ENCODE measurements around the gene SACM1L. TPM values are rescaled to one million over a fixed set of nuclear protein-coding genes. Genes with fewer than 3 reads are reported as not detected.
"Not testable (repeated sequence)": the region's sequence is repeated elsewhere in the genome, so short reads cannot be mapped to it uniquely, and the experiment has no call there.

Gene SACM1L
- total RNA-seq, 1 donor from 2014 or later = 34.5 TPM

DNA sequence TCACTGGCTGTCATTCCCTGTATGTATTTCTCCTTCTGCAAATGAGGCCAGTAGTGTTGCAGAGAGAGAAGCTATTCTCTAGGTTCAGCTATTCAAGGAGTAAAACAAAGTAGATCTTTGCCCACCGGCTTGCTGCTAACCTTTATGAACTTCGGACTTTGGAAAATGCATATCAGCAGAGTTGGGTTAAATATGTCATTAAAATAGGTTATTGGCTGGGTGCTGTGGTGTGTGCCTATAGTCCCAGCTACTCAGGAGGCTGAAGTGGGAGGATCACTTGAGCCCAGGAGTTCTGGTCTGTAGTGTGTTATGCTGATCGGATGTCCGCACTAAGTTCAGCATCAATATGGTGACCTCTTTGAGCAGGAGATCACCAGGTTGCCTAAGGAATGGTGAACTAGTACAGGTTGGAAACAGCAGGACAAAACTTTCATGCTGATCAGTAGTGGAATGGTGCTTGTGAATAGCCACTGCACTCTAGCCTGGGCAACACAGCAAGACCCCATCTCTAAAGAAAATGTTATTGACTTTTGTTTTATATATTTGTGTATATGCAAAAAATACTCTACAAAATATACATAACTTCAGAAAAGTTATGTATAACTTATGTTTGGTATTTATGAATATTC, 53.4 kb downstream of the SACM1L start:
- H3K9me3 Mint-ChIP-seq (ENCODE audit: low read depth) = no peaks in the 10 kb centered on the region
- TF ChIP-seq, protein P1, sequence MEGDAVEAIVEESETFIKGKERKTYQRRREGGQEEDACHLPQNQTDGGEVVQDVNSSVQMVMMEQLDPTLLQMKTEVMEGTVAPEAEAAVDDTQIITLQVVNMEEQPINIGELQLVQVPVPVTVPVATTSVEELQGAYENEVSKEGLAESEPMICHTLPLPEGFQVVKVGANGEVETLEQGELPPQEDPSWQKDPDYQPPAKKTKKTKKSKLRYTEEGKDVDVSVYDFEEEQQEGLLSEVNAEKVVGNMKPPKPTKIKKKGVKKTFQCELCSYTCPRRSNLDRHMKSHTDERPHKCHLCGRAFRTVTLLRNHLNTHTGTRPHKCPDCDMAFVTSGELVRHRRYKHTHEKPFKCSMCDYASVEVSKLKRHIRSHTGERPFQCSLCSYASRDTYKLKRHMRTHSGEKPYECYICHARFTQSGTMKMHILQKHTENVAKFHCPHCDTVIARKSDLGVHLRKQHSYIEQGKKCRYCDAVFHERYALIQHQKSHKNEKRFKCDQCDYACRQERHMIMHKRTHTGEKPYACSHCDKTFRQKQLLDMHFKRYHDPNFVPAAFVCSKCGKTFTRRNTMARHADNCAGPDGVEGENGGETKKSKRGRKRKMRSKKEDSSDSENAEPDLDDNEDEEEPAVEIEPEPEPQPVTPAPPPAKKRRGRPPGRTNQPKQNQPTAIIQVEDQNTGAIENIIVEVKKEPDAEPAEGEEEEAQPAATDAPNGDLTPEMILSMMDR (IDR thresholded peaks at IDR 0.05) = no peak
- no peaks in the 10 kb centered on the region for H3K27me3 Mint-ChIP-seq (ENCODE audit: low read depth)
- no peak overlapping the region for H3K4me3 Mint-ChIP-seq (ENCODE audit: unreplicated experiment)
- no peak overlapping the region for H3K27ac Mint-ChIP-seq (ENCODE audit: unreplicated experiment)
- H3K4me1 Mint-ChIP-seq (ENCODE audit: low read depth) = peaks cover 12% of the 10 kb centered on the region
- no peak for DNase-seq (ENCODE audit: low spot score)
- H3K36me3 Mint-ChIP-seq (ENCODE audit: low read depth) = peaks cover 35% of the 10 kb centered on the region

DNA sequence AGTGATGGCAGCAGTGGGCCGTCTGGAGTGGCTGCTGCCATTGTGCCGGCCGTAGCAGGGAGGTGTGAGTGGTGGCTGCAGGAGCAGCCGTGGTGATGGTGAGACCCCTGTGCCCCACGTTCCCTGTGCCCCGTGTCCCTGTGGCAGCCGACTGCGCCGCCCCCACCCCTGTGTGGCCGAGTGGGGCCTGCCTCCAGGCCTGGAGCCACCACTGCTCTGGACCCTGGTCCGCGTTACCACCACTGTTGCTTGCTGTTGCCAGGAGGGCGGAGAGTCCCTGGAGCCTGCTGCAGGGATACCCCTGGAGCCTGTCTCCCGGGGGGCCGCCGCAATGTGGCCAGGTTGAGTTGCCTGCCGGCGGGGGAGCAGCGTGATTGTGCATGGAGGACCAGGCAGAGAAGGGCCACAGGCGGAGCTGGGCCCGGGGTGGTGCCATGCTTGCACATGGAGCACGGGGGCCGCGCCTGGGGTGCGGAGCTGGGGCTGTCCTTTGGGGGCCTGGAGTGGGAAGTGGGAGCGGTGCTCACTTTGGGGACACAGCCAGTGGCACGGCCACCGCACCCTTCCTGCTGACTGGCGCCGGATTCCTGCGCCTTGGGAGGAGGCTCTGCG, 57.1 kb downstream of the SACM1L start:
- TF ChIP-seq, protein P1 (IDR thresholded peaks at IDR 0.05) = no peak
- Mint-ChIP-seq H3K27me3 (ENCODE audit: low read depth) (no peaks in the 10 kb centered on the region), H3K4me3 (ENCODE audit: unreplicated experiment) (no peak overlapping the region), H3K27ac (ENCODE audit: unreplicated experiment) (no peak overlapping the region), H3K4me1 (ENCODE audit: low read depth) (no peaks in the 10 kb centered on the region), H3K36me3 (ENCODE audit: low read depth) (peaks cover 15% of the 10 kb centered on the region), H3K9me3 (ENCODE audit: low read depth) (no peaks in the 10 kb centered on the region)
- DNase-seq (ENCODE audit: low spot score) = no peak

DNA sequence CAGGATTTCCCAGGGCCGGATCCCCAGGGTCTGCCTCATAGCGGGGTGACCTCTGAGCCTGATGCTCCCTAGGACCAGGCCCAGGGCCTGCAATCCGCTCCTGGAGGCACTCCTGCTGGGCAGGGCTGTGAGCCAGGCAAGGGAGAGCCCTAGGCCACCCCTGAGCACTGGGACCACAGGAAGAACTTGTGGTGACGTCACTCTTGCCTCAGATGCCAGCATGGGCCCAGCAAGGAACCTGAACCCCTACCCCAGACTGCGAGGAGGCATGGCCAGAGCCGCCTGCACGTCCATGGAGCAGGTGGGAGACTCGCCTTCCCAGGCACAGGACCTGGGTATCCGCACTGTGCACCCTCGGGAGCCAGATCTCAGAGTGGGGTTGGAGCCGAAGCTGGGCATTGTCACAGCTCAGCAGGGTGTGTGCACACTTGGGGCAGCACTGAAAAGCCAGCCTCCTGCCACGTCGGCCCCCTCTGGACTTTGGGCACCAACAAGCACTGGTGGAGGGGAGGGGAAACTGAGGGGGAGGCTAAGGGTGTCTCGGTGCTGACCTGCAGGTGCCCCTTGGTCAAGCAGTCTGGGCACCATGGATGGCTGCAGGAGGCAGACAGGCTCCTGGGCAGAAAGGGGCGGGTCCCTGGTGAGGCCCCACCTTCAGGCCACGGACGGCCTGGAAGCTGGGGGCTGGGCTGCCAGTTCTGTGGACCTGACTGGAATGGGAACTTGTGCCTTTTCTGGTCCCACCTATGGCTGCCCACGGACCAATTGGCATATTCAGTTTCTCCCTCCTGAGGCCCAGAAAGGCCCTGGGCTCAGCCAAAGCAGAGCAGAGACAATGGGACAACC, 57.8 kb downstream of the SACM1L start:
- H3K9me3 Mint-ChIP-seq (ENCODE audit: low read depth) = no peaks in the 10 kb centered on the region
- TF ChIP-seq, protein P1 (IDR thresholded peaks at IDR 0.05) = no peak
- DNase-seq (ENCODE audit: low spot score) = no peak
- peaks cover 13% of the 10 kb centered on the region for H3K36me3 Mint-ChIP-seq (ENCODE audit: low read depth)
- no peak overlapping the region for H3K27ac Mint-ChIP-seq (ENCODE audit: unreplicated experiment)
- no peaks in the 10 kb centered on the region for H3K27me3 Mint-ChIP-seq (ENCODE audit: low read depth)
- H3K4me3 Mint-ChIP-seq (ENCODE audit: unreplicated experiment) = no peak overlapping the region
- no peaks in the 10 kb centered on the region for H3K4me1 Mint-ChIP-seq (ENCODE audit: low read depth)

DNA sequence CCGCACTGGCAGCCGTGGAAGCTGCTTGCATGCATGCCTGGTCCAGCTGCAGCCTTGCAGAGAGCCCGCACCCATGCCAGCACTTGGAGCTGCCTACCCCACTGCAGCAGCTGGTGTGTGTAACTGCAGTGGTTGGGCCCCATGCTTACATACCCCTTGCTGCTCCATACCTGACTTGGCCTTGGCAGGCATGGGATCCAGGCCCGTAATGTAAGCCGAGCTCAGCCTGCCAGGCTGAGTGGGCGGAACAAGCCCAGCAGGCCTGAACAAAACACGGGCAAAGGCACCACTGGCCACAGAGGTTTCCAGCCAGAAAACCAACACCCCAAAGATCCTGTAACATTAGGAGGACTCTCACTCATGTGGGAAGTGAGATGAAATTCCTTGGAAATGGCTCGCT, 58.9 kb downstream of the SACM1L start:
- TF ChIP-seq, protein P1 (IDR thresholded peaks at IDR 0.05) = no peak
- no peak for DNase-seq (ENCODE audit: low spot score)

DNA sequence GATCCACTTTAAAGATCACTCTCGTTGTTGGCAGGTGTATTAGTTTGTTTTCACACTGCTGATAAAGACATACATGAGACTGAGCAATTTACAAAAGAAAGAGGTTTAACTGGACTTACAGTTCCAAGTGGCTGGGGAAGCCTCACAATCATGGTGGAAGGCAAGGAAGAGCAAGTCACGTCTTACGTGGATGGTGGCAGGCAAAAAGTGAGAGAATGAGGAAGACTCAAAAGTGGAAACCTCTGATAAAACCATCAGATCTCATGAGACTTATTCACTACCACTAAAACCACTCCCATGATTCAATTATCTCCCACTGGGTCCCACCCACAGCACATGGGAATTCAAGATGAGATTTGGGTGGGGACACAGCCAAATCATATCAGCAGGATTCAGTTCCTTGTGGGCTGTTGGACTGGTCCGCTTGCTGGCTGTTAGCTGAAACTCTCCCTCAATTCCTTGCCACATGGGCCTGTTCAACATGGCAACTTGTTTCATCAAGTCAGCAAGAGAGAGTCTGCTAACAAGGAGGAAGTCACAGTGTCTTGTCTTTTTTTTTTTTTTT, 59.9 kb downstream of the SACM1L start:
- not testable (repeated sequence) for H3K27me3 Mint-ChIP-seq (ENCODE audit: low read depth); DNase-seq (ENCODE audit: low spot score); H3K4me1 Mint-ChIP-seq (ENCODE audit: low read depth); H3K27ac Mint-ChIP-seq (ENCODE audit: unreplicated experiment); H3K9me3 Mint-ChIP-seq (ENCODE audit: low read depth); H3K4me3 Mint-ChIP-seq (ENCODE audit: unreplicated experiment)
- H3K36me3 Mint-ChIP-seq (ENCODE audit: low read depth) = peaks cover 15% of the 10 kb centered on the region

More for the DNA sequence above, 58.9 kb downstream of the SACM1L start:
- Mint-ChIP-seq H3K27ac (ENCODE audit: unreplicated experiment) (no peak overlapping the region), H3K36me3 (ENCODE audit: low read depth) (peaks cover 9% of the 10 kb centered on the region), H3K27me3 (ENCODE audit: low read depth) (no peaks in the 10 kb centered on the region), H3K9me3 (ENCODE audit: low read depth) (no peaks in the 10 kb centered on the region), H3K4me1 (ENCODE audit: low read depth) (no peaks in the 10 kb centered on the region), H3K4me3 (ENCODE audit: unreplicated experiment) (no peak overlapping the region)

Data from chondrocyte (in vitro differentiated cells).